DLD1 (cell line): ENCODE data around the gene CFAP54.
"Not testable (repeated sequence)": the region's sequence is repeated elsewhere in the genome, so short reads cannot be mapped to it uniquely, and the experiment has no call there.

ENCODE experiments used
- in situ Hi-C: cut with HindIII; loops from 2 replicates; pipeline ENCODE4 v1.10.0; 2017; ENCODE audit warnings: low sequenced_read_pairs

The CFAP54 gene

GRCh38 chr12:96719660-96720362, 230.4 kb downstream of the CFAP54 start:
- in situ Hi-C loops: no loop called here

- in situ Hi-C loops: no loop called here
Measured at GRCh38 chr12:96720363-96720705, 231.0 kb downstream of the CFAP54 start.

GRCh38 chr12:96729466-96729865, 240.1 kb downstream of the CFAP54 start:
- in situ Hi-C loops: not testable (repeated sequence)

- in situ Hi-C loops: no loop called here
Measured at GRCh38 chr12:96729886-96730285, 240.5 kb downstream of the CFAP54 start.

- in situ Hi-C loops: no loop called here
Measured at GRCh38 chr12:96743606-96744005, 254.2 kb downstream of the CFAP54 start.

- in situ Hi-C loops: no loop called here
Measured at GRCh38 chr12:96749999-96750398, 260.6 kb downstream of the CFAP54 start.

GRCh38 chr12:96751626-96752025, 262.2 kb downstream of the CFAP54 start:
- in situ Hi-C loops: no loop called here

- in situ Hi-C loops: no loop called here
Measured at GRCh38 chr12:96752211-96752610, 262.8 kb downstream of the CFAP54 start.

- in situ Hi-C loops: no loop called here
Measured at GRCh38 chr12:96766232-96766631, 276.9 kb downstream of the CFAP54 start.

- in situ Hi-C loops: no loop called here
Measured at GRCh38 chr12:96769400-96769799, 280.0 kb downstream of the CFAP54 start.

GRCh38 chr12:96770219-96771102, 281.1 kb downstream of the CFAP54 start:
- in situ Hi-C loops: no loop called here

GRCh38 chr12:96773031-96773430, 283.7 kb downstream of the CFAP54 start:
- in situ Hi-C loops: no loop called here

GRCh38 chr12:96774496-96775256, 285.3 kb downstream of the CFAP54 start:
- in situ Hi-C loops: no loop called here

GRCh38 chr12:96776908-96777307, 287.5 kb downstream of the CFAP54 start:
- in situ Hi-C loops: no loop called here

GRCh38 chr12:96780330-96780729, 291.0 kb downstream of the CFAP54 start:
- in situ Hi-C loops: no loop called here

GRCh38 chr12:96786791-96787190, 297.4 kb downstream of the CFAP54 start:
- in situ Hi-C loops: no loop called here

- in situ Hi-C loops: no loop called here
Measured at GRCh38 chr12:96803969-96804368, 314.6 kb downstream of the CFAP54 start.

- in situ Hi-C loops: no loop called here
Measured at GRCh38 chr12:96806272-96806671, 316.9 kb downstream of the CFAP54 start.

- in situ Hi-C loops: no loop called here
Measured at GRCh38 chr12:96807741-96808140, 318.4 kb downstream of the CFAP54 start.

- in situ Hi-C loops: no loop called here
Measured at GRCh38 chr12:96808587-96808986, 319.2 kb downstream of the CFAP54 start.

GRCh38 chr12:96809522-96809921, 320.1 kb downstream of the CFAP54 start:
- in situ Hi-C loops: no loop called here
